ENCODE data around the gene SLC44A1. TPM values are rescaled to one million over a fixed set of nuclear protein-coding genes. Genes with fewer than 3 reads are reported as not detected.
A peak's percentile ranks its signal among the peaks of the same experiment; 100 is the strongest.

Gene SLC44A1
- polyA plus RNA-seq, 1 donor: 16.9 TPM

DNA sequence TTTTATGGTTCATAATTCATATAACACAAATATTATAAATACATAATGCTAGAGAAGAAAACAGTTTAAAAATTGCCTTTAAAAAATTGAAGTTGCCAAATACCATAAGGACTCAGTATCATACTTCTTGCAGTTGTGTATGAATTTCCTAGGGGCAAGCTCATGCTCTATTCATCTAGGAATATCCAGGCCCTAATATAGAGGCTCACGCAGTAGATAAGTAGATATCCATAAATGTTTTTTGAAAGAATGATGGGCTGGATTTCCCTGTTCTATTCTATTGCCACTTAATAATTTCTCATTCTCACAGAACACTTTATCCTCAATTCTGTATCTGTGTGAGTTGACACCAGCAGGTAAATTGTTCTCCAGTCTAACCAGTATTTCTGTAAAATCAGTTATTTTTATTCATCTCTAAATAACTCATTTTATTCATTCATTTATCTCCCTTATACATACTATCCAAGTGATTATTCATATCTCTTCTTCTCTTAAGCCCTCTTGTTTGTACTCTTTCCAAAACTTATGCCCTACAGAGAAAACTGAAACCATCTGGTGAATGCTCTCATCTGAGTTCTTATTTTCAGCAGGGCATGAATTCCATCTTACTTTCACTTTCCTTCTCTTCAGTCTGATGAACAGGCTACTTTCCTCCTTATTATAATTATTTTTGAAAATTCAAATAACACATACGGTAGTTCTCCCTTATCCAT, 97.1 kb downstream of the SLC44A1 start:
- no peak for DNase-seq

DNA sequence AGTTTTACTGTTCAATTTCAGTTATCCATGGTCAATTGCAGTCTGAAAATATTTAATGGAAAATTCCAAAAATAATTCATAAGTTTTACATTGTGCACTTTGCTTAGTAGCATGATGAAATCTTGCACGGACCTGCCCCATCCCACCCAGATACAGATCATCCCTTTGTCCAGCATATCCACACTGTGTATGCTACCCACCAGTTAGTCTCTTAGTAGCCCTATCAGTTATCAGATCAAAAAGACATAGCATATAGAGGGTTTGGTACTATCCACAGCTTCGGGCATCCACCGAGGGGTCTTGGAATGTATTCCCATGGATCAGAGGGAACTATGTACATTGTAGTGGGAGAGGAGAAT, 97.7 kb downstream of the SLC44A1 start:
- DNase-seq: no peak

DNA sequence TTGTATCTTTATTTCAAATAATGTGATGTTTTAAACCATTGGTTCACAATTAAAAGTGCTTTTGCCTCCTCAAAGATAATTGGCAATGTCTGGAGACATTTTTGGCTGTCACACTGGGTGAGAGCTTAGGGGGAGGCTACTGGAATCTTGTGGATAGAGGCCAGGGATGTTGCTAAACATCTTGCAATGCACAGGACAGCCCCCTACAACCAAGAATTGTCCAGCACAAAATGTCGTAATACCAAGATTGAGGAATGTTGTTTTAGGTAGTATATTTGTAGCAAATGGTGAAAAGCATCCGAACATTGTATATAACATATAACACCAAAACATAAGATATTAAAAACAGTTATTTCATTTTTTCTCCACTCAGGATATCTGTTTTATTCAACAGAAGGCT, 99.8 kb downstream of the SLC44A1 start:
- no peak for DNase-seq

DNA sequence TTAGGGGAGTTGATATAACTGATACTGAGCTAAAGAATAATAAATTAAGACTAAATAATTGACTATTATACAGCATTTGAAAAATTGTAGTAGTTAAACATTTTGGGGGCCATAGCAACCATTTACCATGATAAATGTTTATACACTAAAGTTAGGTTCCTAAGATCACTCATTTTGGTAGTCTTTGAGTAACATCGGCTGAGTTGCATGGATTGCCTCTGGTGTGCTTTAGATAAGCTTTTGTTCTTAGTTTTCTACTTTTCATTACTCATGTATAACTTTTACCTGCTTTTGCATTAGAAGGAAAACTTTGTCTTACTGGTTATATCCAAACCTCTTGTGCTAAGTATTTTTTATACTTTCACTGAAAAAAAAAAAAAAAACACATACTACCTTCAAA, 101.2 kb downstream of the SLC44A1 start:
- DNase-seq: no peak

DNA sequence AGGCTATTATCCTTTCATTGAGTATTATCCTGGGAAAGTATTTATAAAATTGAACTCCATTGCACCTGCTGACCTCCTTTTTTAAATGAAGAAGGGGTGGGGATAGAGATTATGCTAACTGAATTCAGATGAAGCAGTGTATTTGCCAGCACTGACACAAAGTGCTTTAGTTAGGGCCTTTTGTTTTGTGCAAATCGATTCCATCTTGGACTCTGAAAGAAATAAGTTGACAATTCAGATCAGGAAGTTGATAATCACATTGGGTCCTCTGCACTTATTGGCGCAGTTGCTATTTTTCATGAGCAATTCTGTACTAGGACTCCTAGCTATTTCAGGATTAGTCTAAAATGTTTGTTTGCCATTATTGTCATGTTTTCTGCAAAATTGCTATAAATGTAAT, 101.8 kb downstream of the SLC44A1 start:
- no peak for DNase-seq

DNA sequence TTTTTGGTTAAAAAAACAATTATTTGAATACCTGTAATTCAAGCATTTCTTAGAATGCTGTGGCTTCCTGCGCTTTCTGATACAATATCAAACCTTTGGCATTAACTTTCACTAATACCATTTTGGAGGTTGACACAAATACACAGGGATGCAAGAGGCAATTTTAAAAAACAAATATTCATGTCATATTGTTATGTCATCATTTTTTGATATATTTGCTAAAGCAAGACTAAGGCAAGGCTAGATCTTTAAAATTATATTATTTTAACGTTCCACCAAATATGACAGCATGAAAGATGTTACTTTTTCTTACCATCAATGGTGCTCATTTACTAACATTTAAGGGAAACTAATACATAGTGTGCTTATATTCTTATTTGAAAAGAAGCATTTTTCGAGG, 110.0 kb downstream of the SLC44A1 start:
- DNase-seq: no peak

DNA sequence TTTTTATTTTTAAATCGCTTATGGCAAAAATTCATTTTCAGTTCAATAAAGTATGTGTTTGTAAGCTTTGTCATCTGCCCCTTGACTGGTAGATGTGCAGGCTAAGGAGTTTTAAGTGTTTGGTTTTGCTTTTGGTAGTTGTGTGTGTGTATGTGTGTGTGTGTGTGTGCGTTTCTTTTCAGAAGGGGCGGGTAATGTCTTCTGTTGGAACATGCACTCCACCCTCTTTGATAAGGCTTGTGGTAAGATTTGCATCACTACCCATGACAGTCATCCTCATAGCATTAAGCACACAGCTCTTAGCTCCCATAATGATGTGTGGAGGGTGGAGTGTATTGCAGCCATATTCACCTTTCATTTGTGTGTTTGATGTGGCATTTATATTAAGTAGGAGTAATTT, 111.3 kb downstream of the SLC44A1 start:
- DNase-seq: no peak

DNA sequence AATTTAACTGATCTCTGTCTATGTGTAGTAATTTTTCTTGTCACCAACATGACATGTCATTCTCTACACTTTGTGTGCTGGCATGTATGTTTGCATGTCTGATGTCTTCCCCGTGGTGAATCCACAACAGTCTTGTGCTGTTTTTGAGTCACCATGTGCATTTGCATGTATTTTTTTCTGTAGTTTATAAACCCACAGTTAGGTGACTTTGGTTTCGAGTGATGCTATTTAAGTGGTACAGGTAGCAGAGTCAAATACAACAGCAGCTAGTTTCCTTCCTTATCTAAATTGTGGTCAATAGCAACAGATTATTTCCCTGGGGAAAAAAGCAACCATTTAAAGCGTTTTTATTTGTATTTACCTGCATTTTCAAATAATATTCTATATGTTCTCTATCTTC, 113.5 kb downstream of the SLC44A1 start:
- DNase-seq: no peak

DNA sequence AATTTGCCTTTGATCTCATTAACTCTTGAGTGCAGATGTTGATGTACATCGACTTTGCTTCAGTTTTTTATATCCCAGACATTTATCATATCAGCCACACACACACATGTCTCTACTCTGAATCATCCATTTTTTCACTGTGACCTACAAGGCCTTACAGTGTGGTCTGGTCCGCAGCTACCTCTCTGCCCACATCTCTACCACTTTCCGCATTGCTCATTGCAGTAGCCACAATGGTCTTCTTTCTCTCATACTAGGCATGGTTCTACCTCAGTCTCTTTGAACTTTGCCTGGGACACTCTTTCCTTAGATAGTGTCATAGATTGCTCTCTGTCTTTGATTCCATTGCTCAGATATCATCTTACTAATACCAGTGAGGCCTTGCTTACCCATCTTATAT, 115.4 kb downstream of the SLC44A1 start:
- no peak for DNase-seq

DNA sequence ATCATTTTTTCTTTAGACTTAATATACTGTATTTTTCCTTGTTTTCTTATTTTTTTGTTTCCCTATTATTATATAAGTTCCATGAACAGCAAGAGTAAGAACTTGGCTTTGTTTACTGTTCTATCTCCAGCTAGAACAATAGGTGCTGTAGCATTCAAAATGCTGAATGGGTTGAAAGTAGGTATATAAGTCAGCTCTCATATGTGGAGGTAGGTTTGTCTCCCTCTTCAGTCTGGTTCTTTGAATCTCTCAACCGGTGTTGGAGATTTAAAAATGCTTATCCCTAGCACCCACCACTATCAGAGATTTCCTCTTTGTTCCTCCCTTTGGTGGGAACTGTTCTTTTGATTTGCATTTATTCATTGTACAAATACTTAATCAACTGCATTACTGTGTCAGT, 115.9 kb downstream of the SLC44A1 start:
- DNase-seq: no peak

DNA sequence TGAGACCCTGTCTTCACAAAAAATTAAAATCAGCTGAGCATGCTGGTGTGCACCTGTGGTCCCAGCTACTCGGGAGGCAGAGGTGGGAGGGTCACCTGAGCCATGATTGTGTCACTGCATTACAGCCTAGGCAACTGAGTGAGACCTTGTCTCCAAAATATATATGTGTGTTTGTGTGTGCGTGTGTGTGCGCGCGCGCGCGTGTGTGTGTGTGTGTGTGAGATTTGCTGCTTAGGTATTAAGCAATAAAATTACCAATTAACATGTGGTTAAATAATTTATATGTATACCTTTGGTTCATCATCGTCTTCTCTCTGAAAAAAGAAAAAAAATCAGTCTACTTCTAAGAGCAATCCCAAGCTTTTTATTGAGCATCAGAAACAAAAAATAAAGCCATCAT, 117.4 kb downstream of the SLC44A1 start:
- no peak for DNase-seq

DNA sequence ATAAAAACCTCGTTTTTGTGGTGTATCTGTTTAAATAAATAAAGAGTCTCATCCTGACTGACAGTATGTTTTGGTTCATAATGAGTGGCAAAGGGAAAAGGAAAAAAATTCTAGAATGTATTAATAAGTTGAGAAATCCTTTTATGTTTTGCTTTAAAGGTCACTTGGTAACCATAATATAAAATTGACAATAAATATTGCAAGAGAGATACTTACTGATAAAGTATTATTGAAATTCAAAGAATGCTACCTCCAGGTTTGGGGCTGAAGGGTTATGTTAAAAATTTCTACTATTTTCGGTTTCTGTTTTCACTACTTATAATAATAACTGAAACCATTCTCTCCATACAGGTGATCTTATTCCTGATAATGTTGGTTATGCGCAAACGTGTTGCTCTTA, 118.0 kb downstream of the SLC44A1 start:
- DNase-seq: no peak

DNA sequence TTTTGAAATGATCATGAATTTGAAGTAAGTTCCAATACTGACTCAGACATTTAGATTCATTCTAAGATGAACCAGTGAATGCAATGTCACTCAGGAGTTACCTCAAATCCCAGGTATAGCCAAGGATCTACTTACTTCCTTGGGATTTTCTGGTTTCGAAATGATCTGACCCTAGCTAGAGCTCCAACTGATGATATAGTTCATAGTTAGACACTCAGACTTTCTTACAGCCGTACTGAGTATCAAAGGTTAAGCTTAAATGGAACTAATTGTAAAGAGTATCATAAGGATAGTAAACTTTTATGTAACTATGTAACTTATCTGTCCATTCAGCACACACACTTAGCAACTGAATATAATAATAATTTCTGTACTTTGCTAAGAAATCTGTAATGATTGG, 119.4 kb downstream of the SLC44A1 start:
- no peak for DNase-seq

DNA sequence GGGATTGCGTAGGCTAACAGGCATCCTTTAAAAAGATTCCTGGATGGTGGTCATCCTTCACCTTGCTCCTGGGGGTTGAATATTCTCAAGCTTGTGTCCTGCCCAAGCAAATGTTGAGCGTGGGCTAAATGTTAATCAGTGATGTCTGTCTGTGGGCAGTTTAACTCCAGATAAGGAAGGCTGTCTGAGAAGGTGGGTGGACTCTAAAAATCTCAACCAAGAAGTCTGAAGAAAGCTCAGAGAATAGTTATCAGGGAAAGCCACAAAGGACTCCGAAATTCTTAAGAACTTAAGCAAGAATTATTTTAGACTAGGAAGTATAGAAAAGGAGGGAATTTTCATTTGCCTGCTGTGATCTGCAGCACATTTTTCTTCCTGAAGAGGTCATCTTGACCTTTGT, 125.5 kb downstream of the SLC44A1 start:
- no peak for DNase-seq

DNA sequence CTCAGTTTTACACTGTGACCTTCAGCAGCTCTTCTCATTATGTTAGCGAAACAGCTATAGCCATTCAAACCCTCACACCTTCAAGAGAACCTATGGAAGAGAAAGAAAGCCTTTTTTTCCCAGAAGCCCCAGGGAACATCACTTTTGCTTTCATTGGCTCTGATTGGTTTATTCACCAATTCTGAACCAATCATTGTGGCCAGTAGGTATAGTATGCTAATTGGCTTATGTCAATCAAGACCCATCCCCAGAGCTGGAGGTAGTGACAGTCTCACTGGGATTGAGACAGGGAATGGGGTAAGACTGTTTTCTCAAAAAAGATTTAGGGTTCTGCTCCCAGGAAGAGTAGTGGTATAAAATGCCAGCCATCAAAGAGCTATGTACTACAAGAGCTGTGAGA, 129.3 kb downstream of the SLC44A1 start:
- DNase-seq: no peak

DNA sequence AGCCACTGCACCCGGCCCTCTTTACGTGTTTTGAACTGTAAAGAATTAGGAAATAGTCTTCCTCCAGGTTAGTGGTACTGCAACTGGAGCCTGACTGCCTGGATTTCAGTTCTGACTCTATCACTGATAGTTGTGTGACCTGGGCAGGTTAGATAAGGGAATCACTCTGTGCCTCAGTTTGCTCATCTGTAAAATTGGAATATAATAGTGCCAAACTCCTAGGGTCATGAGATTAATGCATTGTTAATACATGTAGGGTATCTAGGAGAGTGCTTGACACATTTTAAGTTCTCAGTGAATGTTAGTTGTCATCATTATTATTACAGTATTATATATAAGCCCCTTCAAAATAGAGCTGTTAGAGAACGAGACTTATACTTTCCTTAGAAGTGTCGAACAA, 130.9 kb downstream of the SLC44A1 start:
- DNase-seq: no peak

DNA sequence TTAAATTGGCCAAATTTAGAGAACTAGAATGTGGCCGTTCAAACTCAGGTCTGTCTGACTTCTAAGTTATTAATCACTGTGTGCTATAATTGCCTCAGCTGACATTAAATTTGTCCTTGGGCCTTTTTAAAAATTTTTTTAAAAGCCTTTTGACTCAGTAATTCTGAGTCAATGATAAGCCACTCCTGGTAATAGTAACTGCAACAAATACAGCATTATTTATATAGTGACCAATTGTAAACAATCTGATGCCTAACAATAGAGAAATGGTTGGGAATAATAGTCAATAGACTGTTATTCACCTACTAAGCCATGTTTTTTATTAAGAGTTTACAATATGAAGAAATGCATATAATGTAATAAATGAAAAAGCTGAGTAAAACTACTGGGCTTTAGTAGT, 132.4 kb downstream of the SLC44A1 start:
- no peak for DNase-seq

DNA sequence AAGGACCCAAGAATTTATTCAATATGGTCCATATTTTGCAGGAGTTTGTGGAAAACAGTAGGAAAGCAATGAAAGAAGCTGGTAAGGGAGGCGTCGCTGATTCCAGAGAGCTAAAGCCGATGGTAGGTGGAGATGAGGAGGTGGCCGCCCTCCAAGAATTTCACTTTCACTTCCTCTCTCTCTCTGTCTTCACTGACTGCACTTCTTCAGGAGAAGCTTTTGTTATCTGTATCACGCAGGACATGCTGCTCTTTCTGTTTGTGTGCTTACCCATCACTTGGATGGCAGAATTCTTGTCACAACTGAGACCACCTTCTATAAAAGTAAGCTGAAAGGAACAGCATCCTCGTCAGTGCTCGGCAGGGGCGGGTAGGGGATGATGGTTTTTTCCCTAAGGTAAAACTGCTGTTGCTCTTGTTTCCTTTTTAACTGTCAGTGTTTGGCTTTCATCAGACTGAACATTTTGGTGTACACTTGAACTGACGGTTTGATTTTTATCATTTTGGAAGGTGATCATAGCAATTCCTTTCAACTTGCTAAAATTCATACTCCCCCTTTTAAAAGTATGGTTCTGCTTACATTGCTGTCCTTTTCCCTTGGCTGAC, 141.0 kb downstream of the SLC44A1 start:
- peak; percentile 24 for DNase-seq

DNA sequence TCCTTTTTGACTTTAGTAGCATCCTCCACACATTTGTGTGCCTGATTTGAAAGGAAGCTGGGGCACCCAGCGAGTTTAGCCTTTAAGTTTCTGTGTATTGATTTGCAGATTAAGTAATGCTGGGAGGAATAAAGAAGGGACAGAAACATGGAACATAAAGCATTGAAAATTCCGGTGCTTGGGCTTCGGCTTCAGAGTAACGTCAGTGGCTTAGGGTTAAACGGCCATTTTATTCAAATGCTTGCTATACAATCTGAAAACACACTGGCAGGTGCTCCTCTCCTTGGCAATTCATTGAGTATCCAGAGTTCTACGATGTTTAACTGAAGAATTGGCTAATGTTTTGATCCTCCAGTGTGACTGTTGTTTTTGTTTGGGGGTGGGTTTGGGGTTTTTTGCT, 145.3 kb downstream of the SLC44A1 start:
- no peak for DNase-seq

DNA sequence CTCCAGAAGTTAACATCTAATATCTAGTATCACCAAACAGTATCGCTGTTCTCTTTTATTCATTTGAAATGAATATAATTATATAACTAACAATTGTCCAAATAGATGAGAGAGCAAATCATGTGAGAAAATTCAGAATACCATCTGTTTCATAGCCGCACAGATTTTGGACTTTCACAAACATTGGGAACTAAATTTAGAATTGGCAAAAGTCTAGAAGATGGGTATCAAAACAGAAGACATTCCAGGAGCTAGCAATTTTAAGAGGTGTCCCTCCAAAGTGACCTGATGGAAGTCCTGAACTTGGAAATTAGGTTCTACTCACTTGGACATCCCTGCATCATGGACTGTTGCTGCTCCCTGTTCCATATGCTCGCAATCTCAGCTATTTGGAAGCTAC, 146.4 kb downstream of the SLC44A1 start:
- no peak for DNase-seq

DNA sequence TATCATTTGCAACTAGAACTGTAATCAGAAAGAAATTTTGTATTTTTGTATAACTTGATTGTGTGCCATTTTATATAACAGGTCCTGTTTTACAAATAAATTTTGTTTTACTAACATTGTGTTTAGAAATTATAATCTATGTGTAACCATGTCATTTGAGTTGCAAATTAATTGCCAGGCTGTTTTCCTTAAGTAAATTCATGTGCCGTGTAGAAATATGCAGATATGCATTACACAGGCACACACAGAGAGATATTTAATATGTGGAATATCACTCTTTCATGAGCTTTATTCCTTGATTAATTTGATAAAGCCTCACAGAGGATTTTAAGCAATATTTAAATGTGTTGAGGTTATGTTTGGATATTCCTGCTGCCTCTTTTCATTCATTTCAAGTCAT, 146.8 kb downstream of the SLC44A1 start:
- no peak for DNase-seq

DNA sequence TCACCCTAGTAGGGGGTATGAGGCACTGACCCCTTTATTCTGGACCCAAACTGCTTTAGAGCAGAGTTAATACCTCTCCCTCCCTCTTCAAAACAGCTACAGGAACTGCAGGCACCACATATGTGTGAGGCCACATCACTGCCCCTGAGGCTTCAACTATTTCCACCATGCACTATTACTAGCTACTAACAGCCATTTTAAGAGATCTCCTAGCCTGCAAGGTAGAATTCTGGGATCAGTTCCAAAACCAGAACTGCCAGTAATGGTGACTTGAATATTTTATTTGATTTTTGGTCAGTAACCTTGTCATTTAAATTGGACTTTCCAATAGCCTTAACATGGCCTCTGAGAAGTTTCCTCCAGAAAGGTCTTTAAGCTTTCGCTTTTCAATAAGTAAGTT, 148.1 kb downstream of the SLC44A1 start:
- DNase-seq: no peak

DNA sequence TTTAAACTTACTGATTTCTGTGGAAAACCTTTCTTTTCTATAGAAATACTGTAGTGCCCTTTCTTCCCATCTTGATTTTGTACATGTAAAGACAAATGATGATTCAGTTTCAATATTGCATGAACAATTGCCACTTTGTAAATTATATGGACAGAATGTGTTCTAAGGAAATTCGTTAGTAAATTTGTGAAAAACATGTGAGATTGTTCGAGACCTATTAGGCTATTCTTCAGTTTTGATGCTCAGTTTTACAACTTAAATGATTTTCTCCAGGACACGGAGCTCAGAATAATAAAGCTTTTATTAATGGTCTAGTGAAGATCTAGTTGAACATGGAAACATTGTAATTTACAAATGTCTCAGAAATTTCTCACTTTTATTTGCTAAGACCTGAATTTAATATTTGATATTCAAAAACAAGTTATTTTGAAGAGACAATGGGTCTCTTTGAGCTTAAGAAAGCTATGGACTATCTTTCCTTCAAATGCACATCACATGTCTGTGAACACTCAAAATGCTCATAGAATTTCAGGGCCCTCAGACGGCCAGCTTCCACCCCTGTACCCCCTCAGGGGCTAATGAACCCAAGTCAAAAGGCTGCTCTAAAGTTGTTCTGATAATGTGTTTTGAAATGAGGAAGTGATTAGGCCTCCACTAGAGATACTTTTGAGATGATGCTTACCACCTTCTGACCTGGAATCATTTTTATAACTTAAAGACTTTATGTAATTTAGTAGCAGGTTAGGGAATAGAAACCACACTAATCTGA, 149.3 kb downstream of the SLC44A1 start:
- no peak for DNase-seq

DNA sequence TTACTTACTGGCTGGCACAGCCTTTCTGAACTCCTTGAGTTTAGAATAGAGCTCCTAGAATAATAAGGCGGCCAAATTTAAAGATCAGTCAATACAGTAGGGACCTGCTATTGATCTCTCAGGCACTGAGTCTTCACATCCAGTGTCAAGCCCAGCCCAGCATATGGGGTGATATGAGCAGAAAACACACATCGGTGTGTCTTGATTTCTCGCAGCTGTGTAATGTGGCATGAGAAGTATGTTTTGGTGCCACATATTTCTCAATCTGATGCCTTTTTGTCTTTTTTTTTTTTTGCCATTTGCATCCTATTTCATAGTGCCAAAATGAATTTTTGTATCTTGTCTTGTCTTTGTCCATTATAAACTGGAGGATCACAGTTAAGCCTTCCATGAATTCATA, 152.0 kb downstream of the SLC44A1 start:
- DNase-seq: no peak

Data from hindlimb muscle (tissue), 1 donor.